Body of pancreas (tissue), 4 donors: ENCODE measurements around the gene MCM10.

Source experiments
- POLR2A ChIP-seq, 3 donors: fragments of 450-650 bp; IDR thresholded peaks; one replicate each; pipeline ENCODE4 v1.6.1; 2016; ENCODE audit warnings: antibody characterized with exemption in 3 of 3, mild to moderate bottlenecking in 2 of 3
- TF ChIP-seq, protein P1 (sequence below), 7 experiments: fragments of 450-650 bp in 4 of 7; fragments of 200-600 bp in 3 of 7; sonication (generic) in 3 of 7; IDR thresholded peaks; one replicate each; pipeline ENCODE4 v1.5.1; 2016 to 2019; ENCODE audit warnings: antibody characterized with exemption in 7 of 7

DNA sequence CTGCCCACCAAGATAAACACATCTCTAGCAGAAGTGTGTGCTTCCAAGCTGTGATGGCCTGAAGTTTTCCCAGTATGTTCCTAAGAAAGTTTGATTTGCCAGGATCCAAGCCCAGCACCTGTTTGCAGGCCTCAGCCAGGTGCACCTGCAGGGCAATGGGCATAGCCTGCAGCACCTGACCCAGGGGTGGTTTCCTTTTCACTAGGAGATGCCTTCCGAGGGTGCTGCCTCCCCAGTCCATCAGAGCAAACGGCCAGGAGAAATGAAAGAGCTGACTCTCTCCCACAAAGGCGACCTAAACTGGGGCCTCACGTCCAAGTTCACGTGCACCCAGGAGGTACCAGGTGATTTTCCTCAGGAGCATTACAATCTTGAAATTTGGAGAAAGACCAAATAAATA, 65.7 kb downstream of the MCM10 start:
- no peak for TF ChIP-seq POLR2A (IDR thresholded peaks at IDR 0.05)
- TF ChIP-seq, protein P1, sequence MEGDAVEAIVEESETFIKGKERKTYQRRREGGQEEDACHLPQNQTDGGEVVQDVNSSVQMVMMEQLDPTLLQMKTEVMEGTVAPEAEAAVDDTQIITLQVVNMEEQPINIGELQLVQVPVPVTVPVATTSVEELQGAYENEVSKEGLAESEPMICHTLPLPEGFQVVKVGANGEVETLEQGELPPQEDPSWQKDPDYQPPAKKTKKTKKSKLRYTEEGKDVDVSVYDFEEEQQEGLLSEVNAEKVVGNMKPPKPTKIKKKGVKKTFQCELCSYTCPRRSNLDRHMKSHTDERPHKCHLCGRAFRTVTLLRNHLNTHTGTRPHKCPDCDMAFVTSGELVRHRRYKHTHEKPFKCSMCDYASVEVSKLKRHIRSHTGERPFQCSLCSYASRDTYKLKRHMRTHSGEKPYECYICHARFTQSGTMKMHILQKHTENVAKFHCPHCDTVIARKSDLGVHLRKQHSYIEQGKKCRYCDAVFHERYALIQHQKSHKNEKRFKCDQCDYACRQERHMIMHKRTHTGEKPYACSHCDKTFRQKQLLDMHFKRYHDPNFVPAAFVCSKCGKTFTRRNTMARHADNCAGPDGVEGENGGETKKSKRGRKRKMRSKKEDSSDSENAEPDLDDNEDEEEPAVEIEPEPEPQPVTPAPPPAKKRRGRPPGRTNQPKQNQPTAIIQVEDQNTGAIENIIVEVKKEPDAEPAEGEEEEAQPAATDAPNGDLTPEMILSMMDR (IDR thresholded peaks at IDR 0.05) = no peak
